Astrocyte of the cerebellum (primary cell): ENCODE data around the gene TSHZ2.
"Not testable (repeated sequence)": the region's sequence is repeated elsewhere in the genome, so short reads cannot be mapped to it uniquely, and the experiment has no call there.

Experiments
- DNase-seq: peaks from one replicate; pipeline ENCODE4 v3.0.0-alpha.2; 2011; ENCODE audit warnings: low read depth
- H3K4me3 ChIP-seq: 2 replicates; pipeline ENCODE4 v1.5.1; 2011; ENCODE audit warnings: mild to moderate bottlenecking, low read depth, low read length, moderate library complexity
- CTCF ChIP-seq: IDR thresholded peaks from 2 replicates; pipeline ENCODE4 v1.5.1; 2012; ENCODE audit warnings: low read length, low read depth, moderate library complexity, mild to moderate bottlenecking; ENCODE audit errors: missing control alignments
- in situ Hi-C: cut with HindIII; loops from 2 replicates; pipeline ENCODE4 v1.10.0; 2017; ENCODE audit warnings: low sequenced_read_pairs

The TSHZ2 gene

GRCh38 chr20:53087037-53087777 lies 115.0 kb downstream of the TSHZ2 start:
- DNase-seq = no peak
- H3K4me3 ChIP-seq = no peak overlapping the region
- in situ Hi-C loops = no loop called here
- TF ChIP-seq CTCF = no peak

DNA sequence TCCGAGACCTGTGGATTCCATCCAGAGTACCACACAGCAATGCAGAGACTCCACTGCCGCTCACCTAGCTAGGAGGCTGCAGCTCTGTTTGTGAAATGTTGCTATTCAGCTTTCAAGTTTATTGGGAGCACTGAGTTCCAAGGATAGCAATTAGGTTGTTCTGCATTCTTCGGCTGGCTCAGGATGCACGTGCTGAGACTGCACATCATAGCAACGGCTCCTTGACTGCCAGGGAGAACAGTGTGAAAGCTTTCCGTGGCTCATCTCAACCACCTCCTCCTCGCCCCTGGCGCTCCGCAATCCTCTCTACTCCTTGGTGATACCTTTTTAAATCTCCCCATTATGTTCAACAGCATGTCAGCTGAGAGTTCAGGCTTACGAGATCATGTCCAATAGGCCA lies 116.6 kb downstream of the TSHZ2 start:
- no peak overlapping the region for H3K4me3 ChIP-seq
- in situ Hi-C loops = no loop called here
- no peak for DNase-seq
- no peak for TF ChIP-seq CTCF

DNA sequence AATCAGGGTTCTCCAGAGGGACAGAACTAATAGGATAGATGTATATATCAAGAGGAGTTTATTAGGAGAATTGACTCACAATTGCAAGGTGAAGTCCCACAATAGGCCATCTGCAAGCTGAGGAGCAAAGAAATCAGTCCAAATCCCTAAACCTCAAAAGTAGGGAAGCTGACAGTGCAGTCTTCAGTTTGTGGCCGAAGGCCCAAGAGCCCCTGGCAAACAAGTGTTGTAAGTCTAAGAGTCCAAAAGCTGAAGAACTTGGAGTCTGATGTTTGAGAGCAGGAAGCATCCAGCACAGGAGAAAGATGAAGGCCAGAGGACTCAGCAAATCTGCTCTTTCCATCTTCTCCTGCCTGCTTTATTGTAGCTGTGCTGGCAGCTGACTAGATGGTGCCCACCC lies 117.7 kb downstream of the TSHZ2 start:
- H3K4me3 ChIP-seq, in situ Hi-C loops, DNase-seq: not testable (repeated sequence)

GRCh38 chr20:53091789-53092188 lies 119.6 kb downstream of the TSHZ2 start:
- H3K4me3 ChIP-seq = no peak overlapping the region
- DNase-seq = no peak
- in situ Hi-C loops = no loop called here
- TF ChIP-seq CTCF = no peak

DNA sequence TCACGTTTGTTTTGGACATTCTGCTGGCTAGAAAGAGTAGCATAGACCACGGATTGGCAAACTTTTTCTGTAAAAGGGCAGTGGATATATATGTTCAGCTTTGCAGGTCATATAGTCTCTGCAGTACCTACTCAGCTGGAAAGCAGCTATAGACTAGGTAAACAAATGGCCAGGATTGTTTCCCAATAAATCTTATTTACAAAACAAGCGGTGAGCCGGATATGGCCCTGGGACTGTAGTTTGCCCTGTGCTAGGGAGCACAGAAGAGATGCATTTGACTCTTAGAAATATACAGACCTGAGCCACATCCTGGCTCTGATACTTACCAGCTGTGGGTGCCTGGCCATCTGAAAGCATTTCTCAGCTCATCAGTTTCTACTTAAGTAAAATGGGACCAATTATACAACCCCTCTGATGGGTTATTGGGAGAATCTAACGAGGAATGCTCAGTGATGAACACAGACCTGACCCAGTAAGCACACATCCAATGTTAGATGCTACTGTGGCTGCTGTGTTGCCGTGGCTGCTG lies 120.7 kb downstream of the TSHZ2 start:
- DNase-seq = no peak
- H3K4me3 ChIP-seq = no peak overlapping the region
- in situ Hi-C loops = no loop called here
- TF ChIP-seq CTCF = no peak

GRCh38 chr20:53097371-53097770 lies 125.2 kb downstream of the TSHZ2 start:
- no peak for TF ChIP-seq CTCF
- no peak overlapping the region for H3K4me3 ChIP-seq
- in situ Hi-C loops = no loop called here
- DNase-seq = no peak

DNA sequence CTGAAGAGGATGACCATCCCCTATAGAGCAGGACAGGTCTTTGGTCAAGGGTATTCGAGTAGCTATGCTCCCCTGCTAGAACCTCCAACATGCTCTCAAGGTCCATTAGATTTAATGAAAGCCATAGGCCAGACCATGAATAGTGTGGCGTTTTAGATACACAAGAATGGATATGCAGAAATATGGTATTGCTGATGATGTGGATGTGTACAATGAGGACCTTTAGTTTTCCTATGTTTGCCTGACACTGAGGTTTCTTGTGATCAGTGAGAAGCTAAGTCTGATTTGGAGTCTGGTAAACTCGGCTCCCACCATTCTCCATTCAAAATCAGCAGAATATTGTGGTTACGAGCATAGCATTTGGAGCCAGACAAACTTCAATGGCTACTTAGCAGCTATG lies 125.6 kb downstream of the TSHZ2 start:
- no peak for DNase-seq
- no peak for TF ChIP-seq CTCF

More for the DNA sequence above, 125.6 kb downstream of the TSHZ2 start:
- no peak overlapping the region for H3K4me3 ChIP-seq
- in situ Hi-C loops = no loop called here
